H1 (cell line): ENCODE measurements around the gene VEPH1. TPM values are rescaled to one million over a fixed set of nuclear protein-coding genes. Genes with fewer than 3 reads are reported as not detected.
"Not testable (repeated sequence)": the region's sequence is repeated elsewhere in the genome, so short reads cannot be mapped to it uniquely, and the experiment has no call there.

Source experiments
- CTCF ChIA-PET: fragments of 300-600 bp; sonication (Branson Sonifier 250); formaldehyde crosslinking; loops from one replicate; lab custom pipeline; 2021; ENCODE audit not compliant: partially characterized antibody; lab: Charles Lee
- POLR2A ChIA-PET: fragments of 300-600 bp; sonication (Branson Sonifier 250); formaldehyde crosslinking; loops from one replicate; lab custom pipeline; 2021; ENCODE audit warnings: inconsistent platforms; ENCODE audit not compliant: partially characterized antibody; lab: Charles Lee
- DNase-seq, 2 experiments: peaks; one replicate each; pipeline versions ENCODE4 v3.0.0 to v3.0.0-alpha.2; 2010 to 2022; ENCODE audit warnings: low spot score in 2 of 2, low read depth in 1 of 2, mixed read lengths in 1 of 2
- FAIRE-seq: peaks from 2 replicates; lab custom pipeline; 2011; peaks lifted over from hg19 to GRCh38; lab: Jason Lieb, UNC
- H2AFZ ChIP-seq: 2 replicates; pipeline ENCODE4 v1.8.1; 2012; ENCODE audit warnings: low read length, inconsistent platforms
- H2AK5ac ChIP-seq: 2 replicates; pipeline ENCODE4 v1.6.1; 2013; ENCODE audit warnings: low read depth, low read length
- H2BK120ac ChIP-seq: replicated peaks from 2 replicates; pipeline ENCODE3; 2013; ENCODE audit warnings: low read depth, low read length, inconsistent platforms
- H2BK12ac ChIP-seq: 2 replicates; pipeline ENCODE4 v1.6.1; 2013; ENCODE audit warnings: low read depth, low read length
- H2BK15ac ChIP-seq: 2 replicates; pipeline ENCODE4 v1.6.1; 2013; ENCODE audit warnings: low read length
- H2BK20ac ChIP-seq: 2 replicates; pipeline ENCODE4 v1.6.1; 2013; ENCODE audit warnings: low read length
- H2BK5ac ChIP-seq: 2 replicates; pipeline ENCODE4 v1.6.1; 2013; ENCODE audit warnings: low read depth, low read length
- H3K14ac ChIP-seq: 2 replicates; pipeline ENCODE4 v1.6.1; 2013; ENCODE audit warnings: inconsistent platforms; ENCODE audit not compliant: insufficient read length
- H3K18ac ChIP-seq: 2 replicates; pipeline ENCODE4 v1.6.1; 2013; ENCODE audit warnings: low read length; ENCODE audit errors: extremely low read depth
- H3K23ac ChIP-seq: 2 replicates; pipeline ENCODE4 v1.6.1; 2013; ENCODE audit warnings: inconsistent platforms; ENCODE audit not compliant: insufficient read length
- H3K23me2 ChIP-seq: 2 replicates; pipeline ENCODE4 v1.6.1; 2013; ENCODE audit warnings: low read depth, low read length
- H3K27ac ChIP-seq: 2 replicates; pipeline ENCODE4 v1.6.1; 2011; ENCODE audit warnings: low read depth, low read length, inconsistent platforms
- H3K27me3 ChIP-seq, 4 experiments: replicated peaks in 1 of 4; 1 replicate in 1 of 4; 2 replicates in 3 of 4; pipeline versions ENCODE4 v1.6.1 to v1.8.1; 2011 to 2013; ENCODE audit warnings: low read length in 3 of 4, mild to moderate bottlenecking in 3 of 4, inconsistent platforms in 2 of 4, mixed read lengths in 2 of 4, moderate library complexity in 1 of 4; ENCODE audit not compliant: control insufficient read depth in 3 of 4, insufficient read depth in 3 of 4; ENCODE audit errors: extremely low read depth in 1 of 4
- H3K36me3 ChIP-seq, 4 experiments: 2 replicates each; pipeline versions ENCODE4 v1.6.1 to v1.8.1; 2011 to 2013; ENCODE audit warnings: mild to moderate bottlenecking in 4 of 4, low read length in 3 of 4, moderate library complexity in 2 of 4, control low read depth in 1 of 4, inconsistent platforms in 1 of 4; ENCODE audit not compliant: insufficient read depth in 4 of 4, control insufficient read depth in 2 of 4
- H3K4ac ChIP-seq: replicated peaks from 2 replicates; pipeline ENCODE3; 2013; ENCODE audit warnings: low read length, low read depth, mixed read lengths, inconsistent platforms; ENCODE audit not compliant: insufficient read length
- H3K4me1 ChIP-seq, 4 experiments: replicated peaks in 1 of 4; 1 replicate in 1 of 4; 2 replicates in 3 of 4; pipeline versions ENCODE4 v1.6.1 to v1.8.1; 2011 to 2013; ENCODE audit warnings: low read length in 3 of 4, inconsistent platforms in 2 of 4, mixed read lengths in 1 of 4; ENCODE audit not compliant: insufficient read depth in 4 of 4, control insufficient read depth in 3 of 4
- H3K4me2 ChIP-seq, 2 experiments: 2 replicates each; pipeline versions ENCODE4 v1.6.1 to v1.8.1; 2011 to 2013; ENCODE audit warnings: low read depth in 2 of 2, low read length in 2 of 2, control low read depth in 1 of 2, inconsistent platforms in 1 of 2, mild to moderate bottlenecking in 1 of 2; ENCODE audit not compliant: insufficient read depth in 1 of 2
- H3K4me3 ChIP-seq, 4 experiments: fragments of 200-600, 300-600 bp in 1 of 4; sonication (generic), shearing (Covaris generic), sonication (Bioruptor Twin) in 1 of 4; 2 replicates each; pipeline versions ENCODE4 v1.5.1 to v1.8.1; 2011 to 2016; ENCODE audit warnings: low read length in 4 of 4, low read depth in 3 of 4, control low read depth in 2 of 4, inconsistent platforms in 2 of 4, mild to moderate bottlenecking in 2 of 4, mixed read lengths in 1 of 4, moderate library complexity in 1 of 4; ENCODE audit not compliant: insufficient read depth in 2 of 4; ENCODE audit errors: extremely low read depth in 1 of 4
- H3K56ac ChIP-seq: replicated peaks from 2 replicates; pipeline ENCODE3; 2013; ENCODE audit warnings: low read depth, mild to moderate bottlenecking, mixed read lengths, low read length, inconsistent platforms; ENCODE audit not compliant: insufficient read length
- H3K79me1 ChIP-seq: 2 replicates; pipeline ENCODE4 v1.6.1; 2013; ENCODE audit warnings: low read depth, low read length, control low read depth
- H3K79me2 ChIP-seq, 2 experiments: 2 replicates each; pipeline versions ENCODE4 v1.6.1 to v1.8.1; 2012 to 2013; ENCODE audit warnings: low read length in 2 of 2, mild to moderate bottlenecking in 2 of 2, inconsistent platforms in 1 of 2; ENCODE audit not compliant: insufficient read depth in 2 of 2, control insufficient read depth in 1 of 2
- H3K9ac ChIP-seq, 4 experiments: replicated peaks in 1 of 4; 1 replicate in 1 of 4; 2 replicates in 3 of 4; pipeline versions ENCODE4 v1.6.1 to v1.8.1; 2011 to 2013; ENCODE audit warnings: low read depth in 3 of 4, low read length in 3 of 4, control low read depth in 2 of 4, mild to moderate bottlenecking in 2 of 4, moderate library complexity in 2 of 4, inconsistent platforms in 1 of 4; ENCODE audit errors: extremely low read depth in 1 of 4
- H3K9me3 ChIP-seq, 2 experiments: 2 replicates each; pipeline versions ENCODE4 v1.6.1 to v1.8.1; 2012 to 2013; ENCODE audit warnings: mild to moderate bottlenecking in 2 of 2, moderate library complexity in 2 of 2, control low read depth in 1 of 2, inconsistent platforms in 1 of 2, low read depth in 1 of 2, low read length in 1 of 2, mixed read lengths in 1 of 2; ENCODE audit not compliant: insufficient read depth in 2 of 2
- H4K20me1 ChIP-seq, 2 experiments: replicated peaks in 1 of 2; 2 replicates each; pipeline versions ENCODE3 to v1.8.1; 2011 to 2013; ENCODE audit warnings: inconsistent platforms in 2 of 2, low read length in 2 of 2, mild to moderate bottlenecking in 1 of 2; ENCODE audit not compliant: insufficient read depth in 2 of 2, control insufficient read depth in 1 of 2
- H4K5ac ChIP-seq: 2 replicates; pipeline ENCODE4 v1.6.1; 2013; ENCODE audit warnings: low read length, low read depth, mixed read lengths, inconsistent platforms; ENCODE audit not compliant: insufficient read length
- H4K8ac ChIP-seq: 2 replicates; pipeline ENCODE4 v1.8.0; 2013; ENCODE audit warnings: mild to moderate bottlenecking, moderate library complexity, low read length, inconsistent platforms; ENCODE audit not compliant: insufficient read depth; ENCODE audit errors: extremely low read depth
- H4K91ac ChIP-seq: replicated peaks from 2 replicates; pipeline ENCODE3; 2013; ENCODE audit warnings: low read length, mixed read lengths, inconsistent platforms; ENCODE audit not compliant: insufficient read length
- WGBS, 2 experiments: shearing (Covaris generic) in 1 of 2; methylation state at CpG; one replicate each; pipeline versions ENCODE4 v1.1.6 to v1.1.7; 2013 to 2015; ENCODE audit warnings: low lambda C conversion rate in 2 of 2, mixed read lengths in 2 of 2, inconsistent platforms in 1 of 2, low coverage in 1 of 2, missing lambda C conversion rate in 1 of 2; ENCODE audit not compliant: insufficient replicate concordance in 2 of 2, insufficient coverage in 1 of 2, insufficient read length in 1 of 2; ENCODE audit errors: extremely low coverage in 1 of 2, missing lambda C conversion rate in 1 of 2; 5-methylcytosine and 5-hydroxymethylcytosine counted together
- polyA plus RNA-seq, 7 experiments: library from polyadenylated mRNA; depleted of rRNA in 3 of 7; stranded (reverse) in 5 of 7; unstranded in 2 of 7; fragments of >200 nt in 5 of 7; fragments of 200-250 nt in 2 of 7; gene quantifications; 1 replicate in 5 of 7; 2 replicates in 1 of 7; 4 replicates in 1 of 7; pipeline versions ENCODE4 v1.2.1 to v1.2.3, GENCODE V29; 2011 to 2013; ENCODE audit warnings: missing spikeins in 2 of 7, mixed read lengths in 2 of 7
- total RNA-seq: library from RNA; stranded (reverse); fragmentation: NEBNext Ultra II Directional; extraction: Animal tissue kit (Norgen Biotek cat#: 25700); gene quantifications from 2 replicates; pipeline ENCODE4 v1.2.1, GENCODE V29; 2021

The VEPH1 gene
- total and polyA plus RNA-seq, 2 of the 8 experiments (the other 6 are each of a cell fraction or from before 2014, with no cell fraction given) = 12.0 to 18.3 TPM

DNA sequence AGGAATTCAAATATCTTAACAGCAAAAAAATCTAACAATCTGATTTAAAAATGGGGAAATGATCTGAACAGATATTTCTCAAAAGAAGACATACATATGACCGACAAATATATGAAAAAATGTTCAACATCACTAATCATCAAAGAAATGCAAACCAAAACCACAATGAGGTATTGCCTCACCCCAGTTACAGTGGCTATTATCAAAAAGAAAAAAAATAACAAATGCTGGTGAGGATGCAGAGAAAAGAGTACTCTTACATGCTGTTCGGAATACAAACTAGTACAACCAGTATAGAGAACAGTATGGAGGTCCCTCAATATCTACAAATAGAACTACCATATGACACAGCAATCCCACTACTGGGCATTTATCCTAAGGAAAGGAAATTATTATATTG is 152.6 kb downstream of the VEPH1 start:
- H3K56ac ChIP-seq, H3K36me3 ChIP-seq, H3K23me2 ChIP-seq, H2BK15ac ChIP-seq, H3K9me3 ChIP-seq, H3K4ac ChIP-seq, H2BK12ac ChIP-seq, H3K4me2 ChIP-seq, H3K18ac ChIP-seq, H3K27ac ChIP-seq, H3K14ac ChIP-seq, FAIRE-seq, H2BK5ac ChIP-seq, H3K4me3 ChIP-seq, H2AFZ ChIP-seq, POLR2A ChIA-PET, H2BK20ac ChIP-seq, H4K91ac ChIP-seq, H4K8ac ChIP-seq, H2AK5ac ChIP-seq, H2BK120ac ChIP-seq, H4K20me1 ChIP-seq, H3K4me1 ChIP-seq, H3K79me1 ChIP-seq, H3K23ac ChIP-seq, DNase-seq, H3K79me2 ChIP-seq, H3K27me3 ChIP-seq, H3K9ac ChIP-seq, H4K5ac ChIP-seq: not testable (repeated sequence)
- 68% methylated on average over 2 of the region's 2 CpGs; no CpG with 5 or more reads in 1 of the 2 experiments for WGBS, 2 experiments
- CTCF ChIA-PET = interaction anchor here (1.1 to 1.6 kb wide), 2 partner anchors 87 to 123 kb away, joined by 3 read pairs; no protein-coding TSS in a partner anchor
